Left colon (tissue), 2 donors: ENCODE measurements around the gene ZNF839. TPM values are rescaled to one million over a fixed set of nuclear protein-coding genes. Genes with fewer than 3 reads are reported as not detected.
"Not testable (repeated sequence)": the region's sequence is repeated elsewhere in the genome, so short reads cannot be mapped to it uniquely, and the experiment has no call there.

Experiments used
- ATAC-seq: fragments of 200-7000 bp; cut with Tn5 transposase; one replicate; pipeline ENCODE4 v1.9.1; 2020; ENCODE audit warnings: mild to moderate bottlenecking, moderate library complexity
- DNase-seq, 2 donors: peaks; one replicate each; pipeline ENCODE4 v3.0.0-alpha.2; 2020
- intact Hi-C, 2 donors: fragments of 100-400 bp; cut with DNase I in 1 of 2; cut with micrococcal nuclease in 1 of 2; formaldehyde crosslinking; loops; one replicate each; pipeline versions ENCODE4 v1.11.2 to v1.14.0; 2022; cut with DNase I, micrococcal nuclease
- long read RNA-seq: library from polyadenylated mRNA; unstranded; transcript quantifications from one replicate; pipeline ENCODE4 v2.0.0, GENCODE V29; 2021
- total RNA-seq, 2 donors: library from RNA; stranded (reverse); fragmentation: NEBNext Ultra II Directional; extraction: Animal tissue kit (Norgen Biotek cat#: 25700); gene quantifications; one replicate each; pipeline ENCODE4 v1.2.1, GENCODE V29; 2021
- donor health status: DM: no; HTN: no; CAD: no.
- donor health status: DM: yes; HTN: yes; CAD: no.

ZNF839 gene
- 10 to 100 TPM in 1 of 2 donors, 1 to 10 TPM in 1; 8.5 to 11.4 TPM for total RNA-seq
- long read RNA-seq, transcript ZNF839-202 (8 exons, 2,987 nt): major isoform, 5 of 12 reads
- long read RNA-seq, partial matches to known transcripts: 3 of 12 reads
- long read RNA-seq, other reads (novel, unspliced or antisense): 3 of 12 reads

GRCh38 chr14:102319351-102320032 is at the start of gene ZNF839:
Gene ZNF839 (plus strand): TSS chr14:102319746. CDS start chr14:102319766, 20 bp downstream.
- intact Hi-C loops: no loop called here
- DNase-seq: peak; percentile 94 to 95
- ATAC-seq: peak; percentile 71

- DNase-seq (no peak), ATAC-seq (no peak)
- intact Hi-C loops: no loop called here
Measured at GRCh38 chr14:102272392-102272791, 47.2 kb upstream of the ZNF839 start.

DNA sequence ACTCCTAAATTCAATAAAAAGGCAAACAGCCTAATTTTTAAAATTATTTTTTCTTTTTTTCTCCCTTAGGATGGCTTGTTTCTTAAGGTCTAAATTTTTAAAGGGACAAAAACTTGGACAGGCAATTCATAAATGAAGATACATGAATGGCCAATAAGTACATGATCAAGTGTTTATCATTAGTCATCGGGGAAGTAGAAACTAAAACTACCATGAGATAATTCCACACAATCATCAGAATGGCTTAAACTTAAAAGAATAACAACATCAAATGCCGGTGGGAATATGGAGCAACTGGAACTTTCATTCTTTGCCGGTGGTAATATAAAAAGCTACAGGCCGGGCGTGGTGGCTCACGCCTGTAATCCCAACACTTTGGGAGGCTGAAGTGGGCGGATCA is 43.7 kb upstream of the ZNF839 start:
- ATAC-seq (no peak), DNase-seq (no peak)
- intact Hi-C loops: no loop called here

GRCh38 chr14:102277874-102278630 is 41.5 kb upstream of the ZNF839 start:
- DNase-seq: no peak
- ATAC-seq: no peak
- intact Hi-C loops: no loop called here

DNA sequence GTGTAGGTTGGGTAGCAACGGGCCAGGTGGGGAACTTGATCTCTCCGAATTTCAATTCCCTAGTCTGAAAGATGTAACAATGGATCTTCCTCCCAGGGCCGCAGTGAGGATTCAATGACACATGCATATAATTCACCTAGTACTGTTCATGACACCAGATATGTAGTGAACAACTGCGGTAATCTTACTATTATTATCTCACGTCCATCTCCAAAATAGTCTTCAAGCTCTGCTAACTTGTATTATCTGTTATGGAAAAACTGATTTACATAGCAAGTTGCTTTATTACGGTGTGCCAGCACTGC is 41.0 kb upstream of the ZNF839 start:
- no peak for ATAC-seq
- intact Hi-C loops: no loop called here
- DNase-seq: no peak

GRCh38 chr14:102279282-102279681 is 40.3 kb upstream of the ZNF839 start:
- intact Hi-C loops: no loop called here
- DNase-seq: no peak
- ATAC-seq: no peak

DNA sequence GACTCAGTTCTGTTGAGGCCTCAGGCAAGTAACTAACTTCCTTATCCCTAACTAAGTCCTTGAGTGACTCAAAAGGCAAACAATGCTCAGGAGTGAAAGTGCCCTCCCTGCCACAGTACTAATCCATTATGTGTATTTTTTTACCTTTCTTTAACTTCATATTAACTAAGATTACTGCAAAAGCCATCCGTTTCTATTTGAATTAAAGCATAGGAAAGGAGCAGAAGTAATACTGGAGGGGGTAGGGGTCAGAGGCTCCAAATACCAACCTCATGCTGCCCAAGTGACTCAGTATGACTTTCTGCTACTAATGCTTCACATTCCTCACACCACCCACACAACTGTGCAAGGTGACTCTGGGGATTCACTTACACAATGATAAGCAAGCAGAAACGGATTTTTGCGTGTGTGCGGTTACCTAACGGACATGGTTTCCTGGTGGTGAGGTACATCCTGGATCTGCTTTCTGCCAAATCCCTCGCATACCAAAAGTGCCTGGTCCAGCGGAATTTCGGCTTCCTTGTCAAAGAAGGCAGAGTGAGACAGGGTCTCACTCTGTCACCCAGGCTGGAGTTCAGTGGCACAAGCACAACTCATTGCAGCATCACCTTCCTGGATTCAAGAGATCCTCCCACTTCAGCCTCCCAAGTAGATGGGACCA is 39.7 kb upstream of the ZNF839 start:
- intact Hi-C loops: no loop called here
- ATAC-seq (peak; percentile 86), DNase-seq (no peak)

DNA sequence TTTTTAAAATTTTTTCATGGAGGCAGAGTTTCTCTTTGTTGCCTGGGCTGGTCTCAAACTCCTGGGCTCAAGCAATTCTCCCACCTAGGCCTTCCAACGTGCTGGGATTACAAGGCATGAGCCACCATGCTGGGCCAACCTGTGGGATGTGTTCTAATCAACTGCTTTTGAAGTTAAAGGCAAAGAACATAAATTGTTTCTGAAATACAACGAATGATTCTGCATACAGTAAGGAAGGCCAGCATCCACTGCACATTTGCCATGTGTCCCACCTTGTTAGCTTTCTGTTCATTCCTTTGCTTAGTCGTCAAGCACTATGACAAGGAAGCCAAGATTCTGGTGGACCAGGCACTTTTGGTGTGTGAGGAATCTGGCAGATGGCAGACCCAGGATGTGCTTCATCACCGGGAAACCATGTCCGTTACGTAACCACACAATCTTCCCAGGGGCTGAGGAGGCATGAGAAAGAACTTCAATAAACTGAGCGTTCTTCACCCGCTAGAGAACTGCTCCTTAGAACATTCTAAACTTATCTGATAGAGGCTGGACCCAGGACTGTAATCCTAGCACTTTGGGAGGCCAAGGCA is 39.1 kb upstream of the ZNF839 start:
- ATAC-seq (no peak), DNase-seq (no peak)
- intact Hi-C loops: no loop called here

DNA sequence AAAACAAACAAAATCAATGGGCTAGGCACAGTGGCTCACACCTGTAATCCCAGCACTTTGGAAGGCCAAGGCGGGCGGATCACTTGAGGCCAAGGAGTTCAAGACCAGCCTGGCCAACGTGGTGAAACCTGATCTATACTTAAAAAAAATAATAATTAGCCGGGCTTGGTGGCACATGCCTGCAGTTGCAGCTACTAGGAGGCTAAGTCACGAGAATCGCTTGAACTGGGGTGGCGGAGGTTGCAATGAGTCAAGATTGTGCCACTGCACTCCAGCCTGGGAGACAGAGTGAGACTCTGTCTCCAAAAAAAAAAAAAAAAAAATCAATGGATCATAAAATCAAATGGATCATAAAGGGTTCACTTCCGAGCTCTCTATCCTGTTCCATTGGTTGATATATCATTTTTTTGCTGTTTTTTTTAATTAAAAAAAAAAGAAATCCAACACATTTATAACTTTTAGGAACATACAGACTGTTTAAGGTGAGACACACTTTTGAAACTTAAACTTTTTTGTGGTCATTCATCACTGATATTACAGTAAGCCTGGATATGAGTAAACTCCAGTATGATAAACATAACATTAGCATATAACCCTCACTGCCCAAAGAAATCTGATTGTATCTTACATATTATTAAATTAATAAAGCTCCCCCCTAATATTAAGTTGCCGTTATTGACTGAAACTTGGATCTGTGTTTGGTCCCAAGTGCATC is 36.6 kb upstream of the ZNF839 start:
- ATAC-seq (no peak), DNase-seq (no peak)
- intact Hi-C loops: no loop called here

GRCh38 chr14:102283631-102284129 is 35.9 kb upstream of the ZNF839 start:
- DNase-seq: no peak
- no peak for ATAC-seq
- intact Hi-C loops: no loop called here

DNA sequence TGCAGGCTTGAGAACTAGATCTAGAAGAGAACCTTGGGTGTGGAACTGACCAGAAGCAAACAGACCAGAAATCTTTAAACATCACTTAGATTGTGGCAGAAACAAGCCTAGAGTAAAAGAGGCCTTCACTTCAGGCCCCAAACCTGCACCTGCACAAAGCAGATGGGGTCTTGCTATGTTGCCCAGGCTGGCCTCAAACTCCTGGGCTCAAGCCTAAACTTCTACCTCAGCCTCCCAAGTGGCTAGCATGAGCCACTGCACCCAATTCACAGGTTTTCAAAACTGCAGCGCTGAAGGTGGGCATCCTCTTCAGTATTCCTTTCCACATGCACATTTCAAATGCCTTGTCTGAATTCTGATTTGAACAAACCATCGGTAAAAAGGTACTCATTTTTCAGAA is 34.4 kb upstream of the ZNF839 start:
- ATAC-seq: no peak
- DNase-seq: no peak
- intact Hi-C loops: no loop called here

DNA sequence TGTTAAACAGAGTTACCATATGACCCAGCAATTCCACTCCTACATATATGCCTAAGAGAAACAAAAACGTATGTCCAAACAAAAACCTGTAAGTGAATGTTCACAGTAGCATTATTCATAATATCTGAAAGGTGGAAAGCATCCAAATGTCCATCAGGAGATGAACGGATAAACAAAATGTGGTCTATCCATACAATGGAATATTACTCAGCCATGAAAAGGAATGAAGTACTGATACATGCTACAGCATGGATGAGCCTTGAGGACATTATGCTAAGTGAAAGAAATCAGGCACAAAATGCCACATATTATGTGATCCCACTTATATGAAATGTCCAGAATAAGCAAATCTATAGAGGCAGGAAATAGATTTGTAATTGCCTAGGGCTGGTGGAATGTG is 31.4 kb upstream of the ZNF839 start:
- intact Hi-C loops: no loop called here
- DNase-seq (no peak), ATAC-seq (no peak)

DNA sequence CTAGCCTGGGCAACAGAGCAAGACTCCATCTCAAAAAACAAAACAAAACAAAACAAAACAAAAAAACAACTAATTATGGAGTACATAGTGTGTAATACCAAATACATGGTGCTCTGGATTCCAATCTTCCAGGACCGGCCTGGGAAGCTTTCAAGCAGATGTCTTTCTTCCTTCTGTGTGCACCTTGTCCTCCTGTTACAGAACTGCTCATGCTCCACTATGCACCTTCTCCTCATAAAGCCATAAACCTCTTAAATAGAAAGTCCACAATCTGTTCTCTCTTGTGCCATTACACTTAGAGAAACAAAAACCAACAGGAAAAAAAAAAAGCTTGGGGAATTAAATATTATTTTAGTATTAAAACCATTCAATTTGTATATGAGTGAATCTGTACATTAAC is 27.1 kb upstream of the ZNF839 start:
- intact Hi-C loops: no loop called here
- ATAC-seq: peak; percentile 99
- no peak for DNase-seq

GRCh38 chr14:102293781-102294180 is 25.8 kb upstream of the ZNF839 start:
- DNase-seq (no peak), ATAC-seq (peak; percentile 65)
- intact Hi-C loops: no loop called here

- DNase-seq (no peak), ATAC-seq (no peak)
- intact Hi-C loops: no loop called here
Measured at GRCh38 chr14:102295270-102295669, 24.3 kb upstream of the ZNF839 start.

GRCh38 chr14:102297436-102298170 is 21.9 kb upstream of the ZNF839 start:
- ATAC-seq (no peak), DNase-seq (no peak)
- intact Hi-C loops: no loop called here

GRCh38 chr14:102298303-102299070 is 21.1 kb upstream of the ZNF839 start:
- ATAC-seq, intact Hi-C loops, DNase-seq: not testable (repeated sequence)
